HL-60 (cell line): Measurements from ENCODE around the gene COG1.
A peak's percentile ranks its signal among the peaks of the same experiment; 100 is the strongest.

Experiments
- DNase-seq, 2 experiments: peaks; one replicate each; pipeline ENCODE4 v3.0.0-alpha.2; 2010 to 2020; ENCODE audit warnings: low read depth in 1 of 2, low spot score in 1 of 2
- H3K27ac ChIP-seq: fragments of 250-450 bp; sonication (Bioruptor Pico); replicated peaks from 2 replicates; pipeline ENCODE4 v1.5.1; 2020; ENCODE audit warnings: mild to moderate bottlenecking, moderate library complexity
- H3K27me3 ChIP-seq: fragments of 250-450 bp; sonication (Bioruptor Pico); 2 replicates; pipeline ENCODE4 v1.5.1; 2021; ENCODE audit warnings: mild to moderate bottlenecking, moderate library complexity; ENCODE audit not compliant: insufficient read depth, poor library complexity, severe bottlenecking
- H3K4me3 ChIP-seq: replicated peaks from 2 replicates; pipeline ENCODE4 v1.5.1; 2011; ENCODE audit warnings: mild to moderate bottlenecking, control low read depth, low read length; ENCODE audit not compliant: insufficient read depth
- CTCF ChIP-seq: IDR thresholded peaks from one replicate; pipeline ENCODE4 v1.5.1; 2011; ENCODE audit warnings: low read length, control low read depth, inconsistent platforms; ENCODE audit not compliant: insufficient read depth
- GABPA ChIP-seq: IDR thresholded peaks from 2 replicates; pipeline ENCODE4 v1.6.1; 2012; ENCODE audit warnings: low read depth
- POLR2AphosphoS5 ChIP-seq: IDR thresholded peaks from 2 replicates; pipeline ENCODE4 v1.6.1; 2012; ENCODE audit warnings: low read depth
- REST ChIP-seq: IDR thresholded peaks from 2 replicates; pipeline ENCODE4 v1.6.1; 2012; ENCODE audit warnings: low read depth; ENCODE audit not compliant: insufficient replicate concordance
- SPI1 ChIP-seq: IDR thresholded peaks from 2 replicates; pipeline ENCODE4 v1.6.1; 2012; ENCODE audit warnings: low read depth, mild to moderate bottlenecking, borderline replicate concordance

COG1 gene

GRCh38 chr17:73224663-73225305 is 31.9 kb downstream of the COG1 start:
- no peak for TF ChIP-seq REST
- no peak for TF ChIP-seq GABPA
- no peak for TF ChIP-seq POLR2AphosphoS5
- TF ChIP-seq CTCF, result no peak
- TF ChIP-seq SPI1, result no peak
- Histone ChIP-seq H3K27ac (no peak overlapping the region), H3K27me3 (no peaks in the 10 kb centered on the region), H3K4me3 (no peak overlapping the region)
- DNase-seq, result no peak

GRCh38 chr17:73226556-73227172 is 33.8 kb downstream of the COG1 start:
- H3K4me3 ChIP-seq, result no peak overlapping the region
- H3K27ac ChIP-seq, result 0 out of 2 replicates have a peak overlapping the region, but pooled peaks have one; percentile 10
- DNase-seq, result no peak
- no peaks in the 10 kb centered on the region for H3K27me3 ChIP-seq
- TF ChIP-seq GABPA (no peak), POLR2AphosphoS5 (no peak), REST (no peak), SPI1 (no peak), CTCF (no peak)

- Histone ChIP-seq H3K4me3 (no peak overlapping the region), H3K27ac (no peak overlapping the region)
Measured at GRCh38 chr17:73227379-73227778, 34.5 kb downstream of the COG1 start.

More at GRCh38 chr17:73227379-73227778, 34.5 kb downstream of the COG1 start:
- TF ChIP-seq CTCF (no peak), SPI1 (no peak), REST (no peak), POLR2AphosphoS5 (no peak), GABPA (no peak)
- H3K27me3 ChIP-seq, result no peaks in the 10 kb centered on the region
- DNase-seq, result no peak
